ENCODE results near the gene TESMIN.

GRCh38 chr11:68762481-68762880 is 11.2 kb upstream of the TESMIN start:
- TF ChIP-seq POLR2AphosphoS5 (IDR thresholded peaks at IDR 0.05; ENCODE audit: low read depth, low read length) (no peak), POLR2A (IDR thresholded peaks at IDR 0.05; ENCODE audit: low read depth, low read length) (no peak), TAF1 (IDR thresholded peaks at IDR 0.05; ENCODE audit: low read depth, low read length) (no peak)
